Nucleus accumbens (tissue), 56 donors: Measurements from ENCODE around the gene AP4B1.
A peak's percentile ranks its signal among the peaks of the same experiment; 100 is the strongest.

Source experiments
- DNase-seq, 56 donors: peaks; one replicate each; lab custom pipeline; 2025; lab: John Stamatoyannopoulos, UW

Gene AP4B1

GRCh38 chr1:113931451-113931851 is 26.9 kb upstream of the AP4B1 start:
- DNase-seq: no peak

GRCh38 chr1:113930499-113931161 is 26.0 kb upstream of the AP4B1 start:
- peak in 1 of 56 donors; percentile 14 for DNase-seq

GRCh38 chr1:113929750-113930498 is 25.3 kb upstream of the AP4B1 start:
- DNase-seq: peak in 26 of 56 donors; percentile 20 to 76 (median 52)

GRCh38 chr1:113928941-113929749 is 24.5 kb upstream of the AP4B1 start, which contains the start of gene HIPK1:
TSS of gene HIPK1 (plus strand) at chr1:113929324.
- DNase-seq: peak; percentile 61 to 96 (median 88)

GRCh38 chr1:113928187-113928930 is 23.8 kb upstream of the AP4B1 start:
- peak in 1 of 56 donors; percentile 61 for DNase-seq

GRCh38 chr1:113924473-113924872 is 19.9 kb upstream of the AP4B1 start:
- no peak for DNase-seq

- DNase-seq: no peak
Observed at GRCh38 chr1:113922957-113923356, 18.4 kb upstream of the AP4B1 start.

- DNase-seq: no peak
Observed at GRCh38 chr1:113918243-113918642, 13.6 kb upstream of the AP4B1 start.

GRCh38 chr1:113917400-113918082 is 12.9 kb upstream of the AP4B1 start:
- DNase-seq: no peak

GRCh38 chr1:113916974-113917373 is 12.4 kb upstream of the AP4B1 start:
- no peak for DNase-seq

GRCh38 chr1:113913887-113914664 is 9.5 kb upstream of the AP4B1 start:
- DNase-seq: no peak

- DNase-seq: no peak
Observed at GRCh38 chr1:113913312-113913668, 8.7 kb upstream of the AP4B1 start.

GRCh38 chr1:113912594-113913311 is 8.2 kb upstream of the AP4B1 start:
- DNase-seq: peak in 15 of 56 donors; percentile 1 to 35 (median 7)

- peak in 4 of 56 donors; percentile 19 to 58 (median 48) for DNase-seq
Observed at GRCh38 chr1:113905435-113905861, 849 bp upstream of the AP4B1 start.

GRCh38 chr1:113904293-113904673 is 316 bp downstream of the AP4B1 start:
- peak in 12 of 56 donors; percentile 16 to 84 (median 56) for DNase-seq

GRCh38 chr1:113903501-113904292 is 902 bp downstream of the AP4B1 start:
- peak in 4 of 56 donors; percentile 10 to 42 (median 28) for DNase-seq

- no peak for DNase-seq
Observed at GRCh38 chr1:113901191-113901590, 3.4 kb downstream of the AP4B1 start.
